GM12891 (cell line): ENCODE measurements around the gene TSPAN16.

ENCODE experiments used
- PAX5 ChIP-seq: IDR thresholded peaks from 2 replicates; pipeline ENCODE4 v1.6.1; 2011; ENCODE audit warnings: low read length, moderate library complexity, mild to moderate bottlenecking; ENCODE audit not compliant: insufficient read depth, severe bottlenecking
- POLR2A ChIP-seq: IDR thresholded peaks from 2 replicates; pipeline ENCODE4 v1.6.1; 2011; ENCODE audit warnings: low read depth, low read length, control low read depth
- POLR2AphosphoS5 ChIP-seq: IDR thresholded peaks from 2 replicates; pipeline ENCODE4 v1.6.1; 2011; ENCODE audit warnings: low read depth, low read length, control low read depth
- TAF1 ChIP-seq: IDR thresholded peaks from 2 replicates; pipeline ENCODE4 v1.6.1; 2011; ENCODE audit warnings: low read depth, low read length, control low read depth

DNA sequence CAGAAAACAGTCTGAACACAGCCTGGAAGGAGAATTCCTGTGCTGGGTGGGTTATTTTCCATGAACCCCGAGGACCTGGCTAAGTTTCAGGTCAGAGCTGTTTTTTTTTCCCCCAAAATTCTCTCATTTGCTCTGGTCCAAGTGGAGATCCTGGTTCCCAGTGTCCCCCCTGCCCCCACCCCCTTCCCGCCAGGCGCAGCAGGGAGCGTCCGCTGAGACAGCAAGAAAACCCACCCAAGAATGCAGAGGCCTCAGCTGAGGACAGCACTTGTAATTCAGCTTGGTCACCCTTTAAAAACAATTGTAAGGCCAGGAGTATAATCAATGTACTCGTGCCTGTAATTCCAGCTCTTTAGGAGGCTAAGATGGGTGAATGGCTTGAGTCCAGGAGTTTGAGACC is 11.4 kb upstream of the TSPAN16 start:
- no peak for TF ChIP-seq POLR2AphosphoS5
- TF ChIP-seq POLR2A, result no peak
- TF ChIP-seq PAX5, result no peak
- no peak for TF ChIP-seq TAF1
